ENCODE measurements around the gene CLTC. TPM values are rescaled to one million over a fixed set of nuclear protein-coding genes. Genes with fewer than 3 reads are reported as not detected.

CLTC gene
- total RNA-seq, 1 experiment from 2014 or later, result 254 TPM

DNA sequence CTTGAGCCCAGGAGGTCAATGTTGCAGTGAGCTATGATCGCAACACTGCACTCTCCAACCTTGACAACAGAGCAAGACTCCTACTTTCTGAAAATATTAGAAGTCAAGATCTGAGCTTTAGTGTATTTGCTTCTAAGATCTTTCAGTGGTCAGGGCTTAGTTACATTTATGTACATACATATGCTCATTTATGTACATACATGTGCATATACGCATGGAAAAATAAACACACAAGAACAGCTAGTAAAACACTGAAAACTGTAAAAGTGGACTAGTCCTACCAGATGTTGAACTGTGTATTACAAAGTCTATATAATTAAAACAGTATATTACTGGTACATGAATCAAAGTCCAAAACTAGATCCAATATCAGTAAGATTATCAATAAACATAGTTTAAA, 59.2 kb downstream of the CLTC start:
- no peak overlapping the region for H2AK5ac ChIP-seq (ENCODE audit: insufficient read length, low read length)

More for the DNA sequence above, 59.2 kb downstream of the CLTC start:
- H2BK12ac ChIP-seq (ENCODE audit: insufficient read length, low read depth, low read length), result no peak overlapping the region
- no peaks in the 10 kb centered on the region for H3K9me3 ChIP-seq (ENCODE audit: control insufficient read depth, low read depth, low read length)
- H3K23me2 ChIP-seq (ENCODE audit: insufficient read length, low read depth, low read length, poor library complexity, severe bottlenecking), result no peaks in the 10 kb centered on the region
- no peak overlapping the region for H2BK5ac ChIP-seq (ENCODE audit: insufficient read length, low read length)
- no peak overlapping the region for H2BK15ac ChIP-seq (ENCODE audit: low read depth, low read length)
- H3K79me2 ChIP-seq (ENCODE audit: insufficient read depth, low read length), result no peaks in the 10 kb centered on the region
- H3K36me3 Mint-ChIP-seq (ENCODE audit: insufficient read depth in 1 of 3, low read depth in 3 of 3), result peaks cover 38 to 89% (median 72%) of the 10 kb centered on the region in 3 experiments; a peak in 6 of 7 replicates
- no peaks in the 10 kb centered on the region for H3K4me1 ChIP-seq (ENCODE audit: insufficient read depth, low read length)
- no peak overlapping the region for H3K27ac Mint-ChIP-seq
- no peak overlapping the region for H2AFZ ChIP-seq (ENCODE audit: low read length)
- H2BK20ac ChIP-seq (ENCODE audit: low read depth, low read length, poor library complexity, severe bottlenecking), result no peak overlapping the region
- no peak for DNase-seq
- TF ChIP-seq, protein P1, sequence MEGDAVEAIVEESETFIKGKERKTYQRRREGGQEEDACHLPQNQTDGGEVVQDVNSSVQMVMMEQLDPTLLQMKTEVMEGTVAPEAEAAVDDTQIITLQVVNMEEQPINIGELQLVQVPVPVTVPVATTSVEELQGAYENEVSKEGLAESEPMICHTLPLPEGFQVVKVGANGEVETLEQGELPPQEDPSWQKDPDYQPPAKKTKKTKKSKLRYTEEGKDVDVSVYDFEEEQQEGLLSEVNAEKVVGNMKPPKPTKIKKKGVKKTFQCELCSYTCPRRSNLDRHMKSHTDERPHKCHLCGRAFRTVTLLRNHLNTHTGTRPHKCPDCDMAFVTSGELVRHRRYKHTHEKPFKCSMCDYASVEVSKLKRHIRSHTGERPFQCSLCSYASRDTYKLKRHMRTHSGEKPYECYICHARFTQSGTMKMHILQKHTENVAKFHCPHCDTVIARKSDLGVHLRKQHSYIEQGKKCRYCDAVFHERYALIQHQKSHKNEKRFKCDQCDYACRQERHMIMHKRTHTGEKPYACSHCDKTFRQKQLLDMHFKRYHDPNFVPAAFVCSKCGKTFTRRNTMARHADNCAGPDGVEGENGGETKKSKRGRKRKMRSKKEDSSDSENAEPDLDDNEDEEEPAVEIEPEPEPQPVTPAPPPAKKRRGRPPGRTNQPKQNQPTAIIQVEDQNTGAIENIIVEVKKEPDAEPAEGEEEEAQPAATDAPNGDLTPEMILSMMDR (conservative IDR thresholded peaks at IDR 0.05), result no peak
- no peaks in the 10 kb centered on the region for H3K79me1 ChIP-seq (ENCODE audit: insufficient read depth, low read depth, low read length, poor library complexity, severe bottlenecking)
- H3K14ac ChIP-seq (ENCODE audit: insufficient read depth, low read length), result no peak overlapping the region
- no CpG with 5 or more reads among the region's 2 CpGs for WGBS (ENCODE audit: extremely low coverage, insufficient read length, low lambda C conversion rate)
- H4K8ac ChIP-seq (replicated peaks; ENCODE audit: insufficient read length, low read depth, low read length), result no peak overlapping the region
- H4K20me1 ChIP-seq (ENCODE audit: control insufficient read depth, insufficient read depth, insufficient read length), result no peaks in the 10 kb centered on the region
- H3K4me1 Mint-ChIP-seq, result no peaks in the 10 kb centered on the region
- no peaks in the 10 kb centered on the region for H3K27me3 ChIP-seq (ENCODE audit: insufficient read depth, low read length)
- no peak overlapping the region for H3K4me2 ChIP-seq (ENCODE audit: insufficient read depth, insufficient read length, low read length)
- no peak overlapping the region for H3K18ac ChIP-seq (ENCODE audit: insufficient read length, low read depth, low read length)
- H3K9ac ChIP-seq (ENCODE audit: extremely low read depth, insufficient read length, low read length), result no peak overlapping the region
- H3K56ac ChIP-seq (ENCODE audit: insufficient read length, low read depth, low read length), result no peak overlapping the region
- H3K23ac ChIP-seq (ENCODE audit: insufficient read length, low read depth, low read length), result no peak overlapping the region
- H3T11ph ChIP-seq (ENCODE audit: low read length), result no peak overlapping the region
- no peak overlapping the region for H2BK120ac ChIP-seq (ENCODE audit: low read depth, low read length, poor library complexity, severe bottlenecking)
- H3K9me3 Mint-ChIP-seq, result no peaks in the 10 kb centered on the region
- no peaks in the 10 kb centered on the region for H3K27me3 Mint-ChIP-seq (ENCODE audit: low read depth)
- H4K5ac ChIP-seq (ENCODE audit: insufficient read length, low read depth, low read length), result no peak overlapping the region
- H4K91ac ChIP-seq (ENCODE audit: insufficient read length, low read depth, low read length), result no peak overlapping the region
- H3K27ac ChIP-seq (ENCODE audit: insufficient read length, low read depth, low read length), result no peak overlapping the region
- no peak overlapping the region for H3K4ac ChIP-seq (ENCODE audit: low read depth, low read length)
- H3K4me3 Mint-ChIP-seq, result no peak overlapping the region

Measured in H9 (cell line).